Nephron (organoid): ENCODE data around the gene PLA2G6.
"Not testable (repeated sequence)": the region's sequence is repeated elsewhere in the genome, so short reads cannot be mapped to it uniquely, and the experiment has no call there.

Experiments
- H3K27ac Mint-ChIP-seq, 3 experiments: 2 replicates each; pipeline ENCODE4 v1.8.0; 2020; ENCODE audit warnings: mixed read lengths in 3 of 3, mild to moderate bottlenecking in 2 of 3, moderate library complexity in 1 of 3
- H3K27me3 Mint-ChIP-seq: 2 replicates; pipeline ENCODE4 v1.8.0; 2021; ENCODE audit warnings: low read depth, mild to moderate bottlenecking, moderate library complexity, mixed read lengths
- H3K36me3 Mint-ChIP-seq: 2 replicates; pipeline ENCODE4 v1.8.0; 2020; ENCODE audit warnings: low read depth, mixed read lengths
- H3K4me1 Mint-ChIP-seq: 2 replicates; pipeline ENCODE4 v1.8.0; 2020; ENCODE audit warnings: mixed read lengths
- H3K4me3 Mint-ChIP-seq, 3 experiments: 2 replicates each; pipeline ENCODE4 v1.8.0; 2020; ENCODE audit warnings: mild to moderate bottlenecking in 3 of 3, mixed read lengths in 3 of 3, moderate library complexity in 2 of 3
- H3K9me3 Mint-ChIP-seq: 2 replicates; pipeline ENCODE4 v1.8.0; 2020; ENCODE audit warnings: mixed read lengths
- TF ChIP-seq, protein P1 (sequence below), 3 experiments: fragments of 200-600 bp; sonication (generic); IDR thresholded peaks; one replicate each; pipeline ENCODE4 v1.5.0; 2021; ENCODE audit warnings: antibody characterized with exemption in 3 of 3; ENCODE audit not compliant: unreplicated experiment in 3 of 3

PLA2G6 gene

DNA sequence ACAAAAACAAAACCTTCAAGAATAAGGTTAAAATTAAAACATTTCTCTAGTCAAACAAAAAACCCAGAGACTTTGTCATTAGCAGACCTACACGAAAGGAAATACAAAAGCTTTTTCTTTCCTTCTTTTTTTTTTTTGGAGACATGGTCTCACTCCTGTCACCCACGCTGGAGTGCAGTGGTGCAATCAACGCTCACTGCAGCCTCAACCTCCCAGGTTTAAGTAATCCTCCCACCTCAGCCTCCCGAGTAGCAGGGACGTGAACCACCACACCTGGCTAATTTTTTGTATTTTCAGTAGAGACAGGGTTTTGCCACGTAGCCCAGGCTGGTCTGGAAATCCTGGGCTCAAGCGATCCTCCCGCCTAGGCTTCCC, 30.5 kb downstream of the PLA2G6 start:
- peaks cover 3% of the 10 kb centered on the region for H3K27me3 Mint-ChIP-seq

GRCh38 chr22:38148245-38148644, 33.4 kb downstream of the PLA2G6 start:
- Mint-ChIP-seq H3K27me3 (peaks cover 3% of the 10 kb centered on the region), H3K4me3 (no peak overlapping the region), H3K36me3 (peaks cover 3% of the 10 kb centered on the region), H3K27ac (no peak overlapping the region), H3K4me1 (no peaks in the 10 kb centered on the region), H3K9me3 (no peaks in the 10 kb centered on the region)
- TF ChIP-seq, protein P1, sequence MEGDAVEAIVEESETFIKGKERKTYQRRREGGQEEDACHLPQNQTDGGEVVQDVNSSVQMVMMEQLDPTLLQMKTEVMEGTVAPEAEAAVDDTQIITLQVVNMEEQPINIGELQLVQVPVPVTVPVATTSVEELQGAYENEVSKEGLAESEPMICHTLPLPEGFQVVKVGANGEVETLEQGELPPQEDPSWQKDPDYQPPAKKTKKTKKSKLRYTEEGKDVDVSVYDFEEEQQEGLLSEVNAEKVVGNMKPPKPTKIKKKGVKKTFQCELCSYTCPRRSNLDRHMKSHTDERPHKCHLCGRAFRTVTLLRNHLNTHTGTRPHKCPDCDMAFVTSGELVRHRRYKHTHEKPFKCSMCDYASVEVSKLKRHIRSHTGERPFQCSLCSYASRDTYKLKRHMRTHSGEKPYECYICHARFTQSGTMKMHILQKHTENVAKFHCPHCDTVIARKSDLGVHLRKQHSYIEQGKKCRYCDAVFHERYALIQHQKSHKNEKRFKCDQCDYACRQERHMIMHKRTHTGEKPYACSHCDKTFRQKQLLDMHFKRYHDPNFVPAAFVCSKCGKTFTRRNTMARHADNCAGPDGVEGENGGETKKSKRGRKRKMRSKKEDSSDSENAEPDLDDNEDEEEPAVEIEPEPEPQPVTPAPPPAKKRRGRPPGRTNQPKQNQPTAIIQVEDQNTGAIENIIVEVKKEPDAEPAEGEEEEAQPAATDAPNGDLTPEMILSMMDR (IDR thresholded peaks at IDR 0.05; ENCODE audit: unreplicated experiment in 3 of 3) = no peak

More for the DNA sequence above, 30.5 kb downstream of the PLA2G6 start:
- no peak overlapping the region for H3K27ac Mint-ChIP-seq
- no peak overlapping the region for H3K4me3 Mint-ChIP-seq
- TF ChIP-seq, protein P1 (IDR thresholded peaks at IDR 0.05; ENCODE audit: unreplicated experiment in 3 of 3) = no peak
- peaks cover 9% of the 10 kb centered on the region for H3K4me1 Mint-ChIP-seq
- H3K36me3 Mint-ChIP-seq = no peaks in the 10 kb centered on the region
- no peaks in the 10 kb centered on the region for H3K9me3 Mint-ChIP-seq

- H3K4me3 Mint-ChIP-seq, H3K36me3 Mint-ChIP-seq, H3K27ac Mint-ChIP-seq, H3K9me3 Mint-ChIP-seq, H3K4me1 Mint-ChIP-seq, H3K27me3 Mint-ChIP-seq: not testable (repeated sequence)
These were observed 35.5 kb downstream of the PLA2G6 start for GRCh38 chr22:38146166-38146565.

- H3K27ac Mint-ChIP-seq = no peak overlapping the region
These were observed 37.6 kb downstream of the PLA2G6 start for GRCh38 chr22:38144025-38144405.

DNA sequence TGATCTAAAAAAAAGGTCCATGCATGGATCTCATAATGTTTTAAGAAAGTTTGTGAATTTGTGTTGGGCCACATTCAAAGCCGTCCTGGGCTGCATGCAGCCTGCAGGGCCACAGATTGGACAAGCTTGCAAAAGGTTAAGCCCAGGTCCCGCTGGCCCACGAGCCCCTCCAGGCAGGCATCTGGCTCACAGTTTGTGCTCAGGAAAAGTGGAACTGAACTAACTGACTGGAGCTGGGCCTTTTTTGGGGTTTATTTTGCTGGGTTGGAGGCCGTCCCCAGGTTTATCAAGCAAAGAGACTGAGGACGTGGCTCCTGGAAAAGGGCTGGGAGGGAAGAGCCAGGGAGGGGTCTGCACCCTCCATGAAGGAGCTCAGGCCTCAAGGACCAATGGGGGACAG, 39.0 kb downstream of the PLA2G6 start:
- no peaks in the 10 kb centered on the region for H3K4me1 Mint-ChIP-seq

More at GRCh38 chr22:38144025-38144405, 37.6 kb downstream of the PLA2G6 start:
- TF ChIP-seq, protein P1 (IDR thresholded peaks at IDR 0.05; ENCODE audit: unreplicated experiment in 3 of 3) = no peak
- Mint-ChIP-seq H3K36me3 (peaks cover 5% of the 10 kb centered on the region), H3K27me3 (no peaks in the 10 kb centered on the region), H3K9me3 (no peaks in the 10 kb centered on the region), H3K4me3 (no peak overlapping the region), H3K4me1 (no peaks in the 10 kb centered on the region)

DNA sequence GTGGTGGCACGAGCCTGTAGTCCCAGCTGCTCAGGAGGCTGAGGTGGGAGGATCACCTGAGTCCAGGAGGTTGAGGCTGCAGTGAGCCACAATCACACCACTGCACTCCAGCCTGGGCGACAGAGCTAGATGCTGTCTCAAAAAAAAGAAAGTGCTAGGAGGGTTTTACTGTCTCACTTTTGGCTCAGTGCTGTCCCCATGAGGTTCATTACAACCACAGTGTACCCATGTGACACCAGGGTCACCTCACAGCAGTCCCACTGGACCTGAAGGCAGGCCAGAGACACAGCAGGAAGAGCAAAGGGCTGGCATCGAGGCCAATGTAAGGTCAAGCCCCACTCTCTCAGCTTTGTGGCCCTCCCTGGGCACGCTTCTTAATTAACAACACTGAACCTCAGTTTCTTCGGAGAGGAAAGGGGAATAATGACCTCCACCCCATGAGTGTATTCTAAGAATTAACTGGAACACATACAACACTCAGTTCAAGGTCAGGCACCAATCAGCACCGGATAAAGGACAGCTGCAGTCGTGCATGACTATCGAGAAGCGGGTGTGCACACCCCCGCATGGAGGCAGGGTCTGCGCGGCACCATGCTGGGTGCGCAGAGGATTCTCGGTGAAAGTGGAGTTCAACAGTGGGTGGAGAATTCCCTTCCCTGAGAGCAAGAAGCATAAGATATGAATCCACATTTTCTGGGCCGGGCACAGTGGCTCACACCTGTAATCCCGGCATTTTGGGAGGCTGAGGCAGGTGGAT, 40.2 kb downstream of the PLA2G6 start:
- H3K9me3 Mint-ChIP-seq = no peaks in the 10 kb centered on the region
- H3K4me1 Mint-ChIP-seq = no peaks in the 10 kb centered on the region
- no peak overlapping the region for H3K27ac Mint-ChIP-seq
- TF ChIP-seq, protein P1 (IDR thresholded peaks at IDR 0.05; ENCODE audit: unreplicated experiment in 3 of 3) = no peak
- peaks cover 5% of the 10 kb centered on the region for H3K36me3 Mint-ChIP-seq
- H3K27me3 Mint-ChIP-seq = no peaks in the 10 kb centered on the region
- H3K4me3 Mint-ChIP-seq = no peak overlapping the region

More for the DNA sequence above, 39.0 kb downstream of the PLA2G6 start:
- no peak overlapping the region for H3K27ac Mint-ChIP-seq
- H3K27me3 Mint-ChIP-seq = no peaks in the 10 kb centered on the region
- no peaks in the 10 kb centered on the region for H3K9me3 Mint-ChIP-seq
- no peak overlapping the region for H3K4me3 Mint-ChIP-seq
- peaks cover 5% of the 10 kb centered on the region for H3K36me3 Mint-ChIP-seq
- TF ChIP-seq, protein P1 (IDR thresholded peaks at IDR 0.05; ENCODE audit: unreplicated experiment in 3 of 3) = no peak
